Hippocampal formation (tissue), 2 donors: Measurements from ENCODE around the gene FZR1.

Experiments used
- DNase-seq, 2 donors: peaks; one replicate each; lab custom pipeline; 2025; lab: John Stamatoyannopoulos, UW

Gene FZR1

DNA sequence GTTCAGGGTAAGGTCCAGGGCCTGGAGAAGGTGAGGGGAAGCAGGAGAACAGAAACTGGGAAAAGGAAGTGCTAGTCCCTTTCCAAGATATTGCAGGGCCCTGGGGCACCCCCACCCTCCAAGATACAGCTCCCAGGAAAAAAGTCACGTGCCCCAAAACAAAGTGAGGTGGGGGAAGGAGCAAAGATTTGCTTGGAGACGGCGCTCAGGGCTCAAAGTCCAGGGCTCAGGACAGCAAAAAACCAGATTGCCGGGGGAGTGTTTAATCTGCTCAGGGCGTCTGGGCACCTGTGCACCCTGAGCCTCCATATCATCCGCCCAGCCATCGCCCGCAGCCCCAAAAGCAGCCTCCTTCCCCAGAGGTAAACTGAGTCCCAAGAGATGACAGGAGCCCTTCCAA is 32.1 kb upstream of the FZR1 start:
- DNase-seq: no peak

GRCh38 chr19:3474614-3475013 is 31.5 kb upstream of the FZR1 start:
- no peak for DNase-seq

- no peak for DNase-seq
Observed at GRCh38 chr19:3475449-3475848, 30.7 kb upstream of the FZR1 start.

GRCh38 chr19:3476830-3477229 is 29.3 kb upstream of the FZR1 start:
- DNase-seq: no peak

DNA sequence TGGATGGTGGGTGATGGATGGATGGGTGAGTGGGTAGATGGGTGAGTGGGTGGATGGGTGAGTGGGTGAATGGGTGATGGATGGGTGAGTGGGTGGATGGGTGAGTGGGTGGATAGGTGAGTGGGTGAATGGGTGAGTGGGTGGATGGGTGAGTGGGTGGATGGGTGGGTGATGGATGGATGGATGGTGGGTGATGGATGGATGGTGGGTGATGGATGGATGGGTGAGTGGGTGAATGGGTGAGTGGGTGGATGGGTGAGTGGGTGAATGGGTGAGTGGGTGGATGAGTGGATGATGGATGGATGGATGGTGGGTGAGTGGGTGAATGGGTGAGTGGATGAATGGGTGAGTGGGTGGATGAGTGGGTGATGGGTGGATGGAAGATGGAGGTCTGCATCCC is 28.6 kb upstream of the FZR1 start:
- no peak for DNase-seq

DNA sequence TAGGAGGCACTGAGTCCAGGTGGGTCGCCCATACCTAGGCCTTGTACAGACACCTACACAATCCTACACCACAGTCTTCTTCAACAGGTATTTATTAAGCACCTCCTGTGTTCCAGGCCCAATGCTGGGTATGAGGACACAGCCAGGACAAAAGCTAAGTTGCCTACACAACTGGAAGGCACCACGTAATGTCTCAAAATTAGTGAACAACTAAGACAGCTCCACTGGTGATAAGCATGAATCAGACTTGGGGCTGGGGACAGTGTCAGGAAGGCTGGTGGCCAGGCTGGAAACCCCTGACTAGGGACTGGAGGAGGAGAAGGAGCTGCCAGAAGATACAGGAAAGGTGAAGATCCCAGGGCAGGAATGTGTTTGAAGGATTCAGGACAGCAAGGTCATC is 28.2 kb upstream of the FZR1 start:
- DNase-seq: no peak

DNA sequence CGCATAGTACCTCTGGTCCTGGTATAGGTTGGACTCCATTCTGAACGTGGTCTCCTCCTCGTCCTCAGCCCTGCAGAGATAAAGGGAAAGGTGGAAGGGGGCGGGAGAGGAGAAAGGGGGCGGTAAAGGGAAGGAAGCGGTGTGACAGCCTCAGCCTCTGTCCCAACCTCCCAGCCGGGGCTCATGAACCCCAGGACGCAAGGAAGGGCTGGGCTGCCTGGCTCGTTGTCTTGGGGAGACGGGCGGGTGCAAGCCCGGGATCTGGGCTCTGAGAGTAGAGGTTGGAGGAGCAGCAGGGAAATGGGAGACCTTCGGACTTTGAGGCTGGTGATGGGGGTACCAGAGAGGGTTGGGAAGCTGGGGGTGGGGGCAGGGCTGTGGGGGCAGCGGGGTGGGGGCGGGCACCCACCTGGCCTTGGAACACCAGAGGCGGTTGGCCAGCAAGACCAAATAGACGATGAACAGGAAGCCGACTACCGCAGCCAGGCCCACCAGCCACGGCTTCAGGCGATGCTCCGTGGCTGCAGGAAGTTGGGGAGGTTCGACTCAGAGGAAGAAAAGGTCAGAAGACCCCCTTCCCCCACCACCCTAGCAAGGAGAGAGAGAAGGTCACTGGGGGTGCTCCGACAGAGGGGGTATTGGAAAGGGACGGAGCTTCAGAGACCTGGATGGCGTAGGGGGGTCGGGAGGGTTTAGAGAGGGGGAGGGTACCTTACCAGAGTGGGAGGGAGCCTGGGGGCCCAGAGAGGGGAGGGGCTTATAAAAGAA is 27.5 kb upstream of the FZR1 start:
- no peak for DNase-seq

DNA sequence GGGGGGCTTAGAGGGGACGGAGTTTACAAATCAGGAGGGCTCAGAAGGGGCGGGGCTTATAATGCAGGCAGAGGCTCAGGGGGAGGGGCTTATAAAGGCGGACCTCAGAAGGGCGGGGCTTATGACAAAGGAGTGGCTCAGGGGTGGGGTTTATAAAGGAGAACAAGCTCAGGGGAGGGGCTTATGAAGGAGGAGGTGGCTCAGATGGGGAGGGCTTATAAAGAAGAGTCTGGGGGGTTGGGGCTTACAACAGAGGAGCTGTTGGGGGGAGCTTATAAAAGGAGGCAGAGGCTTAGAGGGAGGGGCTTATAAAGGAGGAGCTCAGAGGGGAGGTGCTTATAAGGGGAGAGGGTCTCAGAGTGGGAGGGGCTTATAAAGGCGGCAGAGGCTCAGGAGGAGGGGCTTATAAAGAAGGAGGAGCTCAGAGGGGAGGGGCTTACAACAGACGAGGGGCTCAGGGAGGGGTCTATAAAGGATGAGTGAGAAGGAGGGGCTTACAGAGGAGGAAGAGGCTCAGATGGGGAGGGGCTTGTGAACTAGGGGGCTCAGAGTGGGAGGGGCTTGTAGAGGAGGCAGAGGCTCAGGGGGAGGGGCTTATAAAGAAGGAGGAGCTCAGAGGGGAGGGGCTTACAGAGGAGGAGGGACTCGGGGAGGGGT is 26.8 kb upstream of the FZR1 start:
- no peak for DNase-seq

DNA sequence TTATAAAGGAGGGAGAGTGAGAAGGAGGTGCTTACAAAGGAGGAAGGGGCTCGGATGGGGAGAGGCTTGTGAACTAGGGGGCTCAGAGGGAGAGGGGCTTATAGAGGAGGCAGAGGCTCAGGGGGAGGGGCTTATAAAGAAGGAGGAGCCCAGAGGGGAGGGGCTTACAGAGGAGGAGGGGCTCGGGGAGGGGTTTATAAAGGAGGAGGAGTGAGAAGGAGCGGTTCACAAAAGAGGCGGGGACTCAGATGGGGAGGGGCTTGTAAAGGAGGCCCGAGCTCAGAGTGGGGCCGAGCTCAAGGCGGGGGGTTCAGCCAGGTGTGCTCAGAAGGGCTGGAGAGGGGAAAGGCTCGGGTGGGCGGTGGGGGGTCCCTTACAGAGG is 26.3 kb upstream of the FZR1 start:
- no peak for DNase-seq

GRCh38 chr19:3480383-3481091 is 25.6 kb upstream of the FZR1 start, which contains the start of gene SMIM24:
Gene SMIM24 (minus strand): TSS chr19:3480525. CDS start chr19:3480463, 62 bp downstream.
- DNase-seq: no peak

GRCh38 chr19:3481241-3482090 is 24.6 kb upstream of the FZR1 start:
- DNase-seq: no peak

- DNase-seq: no peak
Observed at GRCh38 chr19:3482507-3483225, 23.4 kb upstream of the FZR1 start.

DNA sequence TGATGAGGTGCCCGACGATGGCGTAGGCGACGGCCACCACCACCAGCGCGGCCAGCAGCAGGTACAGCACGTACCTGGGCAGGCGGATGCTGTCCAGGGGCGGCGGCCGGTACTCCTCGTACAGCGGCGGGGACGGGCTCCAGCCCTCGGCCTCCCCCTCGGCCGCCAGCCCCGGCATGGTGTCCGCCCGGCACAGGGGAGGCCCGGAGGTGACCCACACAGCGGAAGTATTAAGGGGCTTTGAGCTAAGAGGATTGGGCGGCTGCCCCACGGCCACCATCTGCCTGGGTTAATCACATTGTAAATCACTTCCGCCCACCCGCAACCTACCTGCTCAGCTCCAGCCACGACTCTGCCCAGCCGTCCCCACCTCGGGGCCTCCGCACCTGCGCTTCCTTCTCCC is 22.9 kb upstream of the FZR1 start, which contains the start of gene SMIM44:
Gene SMIM44 (minus strand): TSS at position 216 of the 403 bp plus-strand sequence. CDS start 38 bp downstream, at position 178.
- DNase-seq: no peak

GRCh38 chr19:3491396-3492119 is 14.6 kb upstream of the FZR1 start:
- DNase-seq: no peak

DNA sequence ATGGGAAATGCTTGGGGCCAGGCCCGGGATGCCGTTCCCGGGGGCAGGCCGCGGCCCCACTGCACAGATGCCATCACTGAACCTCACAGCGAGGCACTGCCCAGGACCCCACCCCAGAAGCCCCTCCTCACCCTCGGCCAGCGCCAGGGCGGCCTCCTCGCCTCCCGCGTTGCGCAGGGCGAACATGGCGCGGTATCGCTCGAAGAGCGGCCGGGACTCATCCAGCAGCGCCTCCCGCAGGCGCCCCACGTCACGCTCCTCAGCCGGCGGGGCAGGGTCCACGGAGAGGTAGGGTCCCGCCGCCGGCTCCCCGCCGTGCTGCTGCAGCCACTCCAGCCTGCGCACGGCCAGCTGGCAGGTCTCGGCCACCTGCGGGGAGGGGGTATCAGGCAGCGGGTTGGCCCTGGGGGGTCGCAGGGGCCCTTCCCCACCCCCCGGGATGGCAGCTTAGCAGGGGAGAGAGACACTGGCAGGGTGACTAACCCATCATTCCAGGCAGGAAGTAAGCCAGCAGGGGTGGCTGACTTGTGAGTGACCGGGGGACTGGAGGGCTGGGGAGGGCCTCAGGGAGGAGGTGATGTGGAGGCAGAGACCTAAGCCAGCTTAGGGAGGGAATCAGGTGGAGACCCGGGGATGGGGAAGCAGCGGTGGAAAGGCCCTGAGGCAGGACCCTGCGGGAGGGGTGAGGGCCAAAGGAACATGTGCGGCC is 13.8 kb upstream of the FZR1 start:
- DNase-seq: no peak

DNA sequence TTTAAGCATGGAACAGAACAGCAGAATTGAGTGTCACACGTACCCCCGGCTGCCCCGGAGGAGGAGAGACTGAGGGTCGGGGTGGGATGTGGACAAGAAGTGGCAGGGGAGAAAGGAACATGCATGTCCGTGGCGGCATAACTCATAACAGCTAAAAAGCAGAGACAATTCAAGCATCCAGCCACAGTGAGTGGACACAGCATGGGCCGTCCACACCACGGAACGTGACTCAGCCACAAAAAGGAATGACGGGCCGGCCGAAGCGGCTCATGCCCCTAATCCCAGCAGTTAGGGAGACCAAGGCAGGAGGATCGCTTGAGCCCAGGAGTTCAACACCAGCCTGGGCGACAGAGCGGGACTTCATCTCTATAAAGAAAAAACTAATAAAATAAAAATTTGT is 13.2 kb upstream of the FZR1 start:
- no peak for DNase-seq

DNA sequence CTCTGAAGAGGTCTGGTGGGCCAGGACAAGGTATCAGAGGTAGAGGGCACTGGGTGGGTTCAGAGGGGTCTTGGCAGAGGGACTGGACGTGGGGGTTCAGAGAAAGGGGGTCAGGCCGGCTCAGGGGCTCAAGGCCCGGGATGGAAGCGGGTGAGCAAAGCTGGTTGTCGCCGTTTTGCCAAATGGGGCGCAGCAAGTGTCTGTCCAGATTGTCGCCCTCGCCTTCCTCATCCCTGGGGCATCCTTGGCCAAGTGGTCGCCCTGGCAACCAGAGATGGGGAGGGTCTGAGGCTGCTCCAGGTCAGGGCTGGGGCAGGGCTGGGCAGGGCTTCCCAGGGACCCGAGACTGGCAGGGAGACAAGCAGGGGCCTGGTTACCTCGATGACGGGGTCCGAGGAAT is 12.5 kb upstream of the FZR1 start:
- DNase-seq: no peak

DNA sequence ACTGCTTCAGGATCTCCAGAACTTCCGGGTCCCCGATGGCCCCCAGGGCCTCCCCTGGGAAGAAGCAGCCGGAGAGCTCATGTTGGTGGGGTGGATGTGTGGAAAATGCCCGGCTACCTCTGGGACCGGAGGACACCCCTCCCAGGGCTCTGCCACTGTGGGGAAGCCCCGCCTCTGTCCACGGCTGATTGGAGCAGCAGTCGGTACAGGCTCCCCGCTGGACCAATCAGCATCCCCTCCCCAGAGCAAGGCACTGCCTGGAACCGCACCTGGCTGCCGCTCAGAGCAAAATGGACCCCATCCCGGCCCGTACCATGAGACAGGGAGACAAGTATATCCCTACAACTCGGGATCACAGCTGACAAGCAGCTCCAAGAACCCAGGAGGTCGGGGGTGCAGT is 12.1 kb upstream of the FZR1 start:
- peak; percentile 93 to 96 for DNase-seq

- no peak for DNase-seq
Observed at GRCh38 chr19:3494559-3494958, 11.6 kb upstream of the FZR1 start.
